NB4 (cell line): ENCODE measurements around the gene CTNNA3.

Experiments used
- CTCF ChIP-seq: IDR thresholded peaks from one replicate; pipeline ENCODE4 v1.5.1; 2012; ENCODE audit warnings: low read depth, low read length
- MAX ChIP-seq: IDR thresholded peaks from 2 replicates; pipeline ENCODE4 v1.6.1; 2011; ENCODE audit warnings: low read depth, low read length

GRCh38 chr10:66534866-66535265 lies 1161.1 kb downstream of the CTNNA3 start:
- TF ChIP-seq CTCF: no peak
- no peak for TF ChIP-seq MAX
